ENCODE data around the gene LRCH1.
A peak's percentile ranks its signal among the peaks of the same experiment; 100 is the strongest.

Gene LRCH1

DNA sequence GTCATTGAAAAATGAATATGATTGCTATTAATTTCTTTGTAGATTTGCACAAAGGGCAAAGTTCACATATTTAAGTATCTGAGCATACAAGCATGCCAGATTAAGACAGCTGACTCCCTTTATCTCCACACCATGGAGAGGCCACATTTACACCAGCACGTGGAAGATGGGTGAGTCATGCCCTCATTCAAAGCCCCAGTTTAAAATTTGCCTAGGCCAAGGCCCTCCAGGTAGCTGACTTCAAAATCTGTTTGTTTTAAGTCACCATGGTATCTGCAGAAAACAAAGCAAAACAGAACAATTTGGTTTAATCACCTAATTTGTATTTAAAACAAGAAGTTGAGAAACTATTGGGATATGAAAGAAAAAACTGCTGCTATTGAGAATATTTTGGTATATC lies 134.8 kb downstream of the LRCH1 start:
- Histone ChIP-seq H2BK120ac (ENCODE audit: low read depth, low read length) (no peak overlapping the region), H2AK5ac (ENCODE audit: low read length, severe bottlenecking) (no peak overlapping the region), H3K36me3 (ENCODE audit: control insufficient read depth in 1 of 2, insufficient read depth in 2 of 2, low read depth in 1 of 2, low read length in 2 of 2) (peaks cover 4 to 20% of the 10 kb centered on the region in 2 experiments), H3K27me3 (ENCODE audit: control insufficient read depth in 1 of 2, insufficient read depth in 1 of 2, low read length in 2 of 2) (no peaks in the 10 kb centered on the region), H3K4me3 (ENCODE audit: insufficient read depth in 1 of 2, low read depth in 1 of 2, low read length in 2 of 2) (no peak overlapping the region), H4K91ac (ENCODE audit: low read length) (no peak overlapping the region), H4K8ac (ENCODE audit: low read length) (no peak overlapping the region), H2BK15ac (ENCODE audit: low read depth, poor library complexity, severe bottlenecking) (no peak overlapping the region), H2BK5ac (ENCODE audit: low read depth, low read length, poor library complexity, severe bottlenecking) (no peak overlapping the region), H3K9me3 (ENCODE audit: control insufficient read depth, low read length) (no peaks in the 10 kb centered on the region), H2BK12ac (ENCODE audit: low read length in 2 of 2) (no peak overlapping the region), H3K14ac (ENCODE audit: low read length in 2 of 2) (no peak overlapping the region), H2AFZ (ENCODE audit: low read depth, low read length) (no peak overlapping the region), H3K27ac (ENCODE audit: low read length, poor library complexity, severe bottlenecking) (no peak overlapping the region), H3K18ac (ENCODE audit: low read depth in 1 of 2, low read length in 2 of 2) (peak overlapping the region in 1 of 2 experiments; percentile 28), H3K4me1 (ENCODE audit: control insufficient read depth, insufficient read depth, low read depth, low read length) (peaks cover 3% of the 10 kb centered on the region), H3K4me2 (ENCODE audit: low read length, poor library complexity, severe bottlenecking) (no peak overlapping the region), H3K79me1 (replicated peaks; ENCODE audit: low read length, poor library complexity, severe bottlenecking) (peaks cover 19% of the 10 kb centered on the region), H3K9ac (ENCODE audit: low read length) (no peak overlapping the region), H3K23ac (ENCODE audit: low read length in 2 of 2) (no peak overlapping the region), H3K4ac (ENCODE audit: low read depth in 1 of 2, low read length in 2 of 2) (no peak overlapping the region)
- DNase-seq, result peak; percentile 48
- 0% methylated on average over 1 of the region's 1 CpG for WGBS

DNA sequence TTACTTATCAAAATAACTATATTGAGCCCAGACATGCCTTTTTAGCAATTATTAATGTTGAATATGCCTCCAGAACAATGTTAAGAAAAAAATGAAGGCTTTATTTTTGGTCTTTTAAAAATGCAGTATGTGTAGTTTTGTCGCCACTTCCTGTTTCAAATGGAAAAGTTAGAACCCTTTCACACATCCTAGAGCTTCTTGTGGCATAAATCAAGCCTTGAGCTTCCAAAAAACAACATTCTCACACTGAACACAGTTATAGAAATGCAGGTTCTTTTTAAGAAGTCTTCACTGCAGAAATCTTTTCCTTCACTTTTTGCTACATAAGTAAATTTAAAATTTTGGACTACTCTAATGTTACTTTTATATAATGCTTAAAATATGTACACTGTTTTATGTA lies 135.3 kb downstream of the LRCH1 start:
- 43% methylated on average over 1 of the region's 1 CpG for WGBS
- H3K4me2 ChIP-seq (ENCODE audit: low read length, poor library complexity, severe bottlenecking), result no peak overlapping the region
- H3K23ac ChIP-seq (ENCODE audit: low read length in 2 of 2), result no peak overlapping the region
- no peak overlapping the region for H3K14ac ChIP-seq (ENCODE audit: low read length in 2 of 2)
- no peak for DNase-seq
- H2AK5ac ChIP-seq (ENCODE audit: low read length, severe bottlenecking), result no peak overlapping the region
- no peak overlapping the region for H2BK15ac ChIP-seq (ENCODE audit: low read depth, poor library complexity, severe bottlenecking)
- H3K9ac ChIP-seq (ENCODE audit: low read length), result no peak overlapping the region
- H3K27me3 ChIP-seq (ENCODE audit: control insufficient read depth in 1 of 2, insufficient read depth in 1 of 2, low read length in 2 of 2), result no peaks in the 10 kb centered on the region
- H2BK12ac ChIP-seq (ENCODE audit: low read length in 2 of 2), result no peak overlapping the region
- peaks cover 3% of the 10 kb centered on the region for H3K4me1 ChIP-seq (ENCODE audit: control insufficient read depth, insufficient read depth, low read depth, low read length)
- no peak overlapping the region for H3K18ac ChIP-seq (ENCODE audit: low read depth in 1 of 2, low read length in 2 of 2)
- H3K79me1 ChIP-seq (replicated peaks; ENCODE audit: low read length, poor library complexity, severe bottlenecking), result peaks cover 21% of the 10 kb centered on the region
- H4K91ac ChIP-seq (ENCODE audit: low read length), result no peak overlapping the region
- H3K9me3 ChIP-seq (ENCODE audit: control insufficient read depth, low read length), result no peaks in the 10 kb centered on the region
- H2AFZ ChIP-seq (ENCODE audit: low read depth, low read length), result no peak overlapping the region
- peaks cover 5 to 23% of the 10 kb centered on the region in 2 experiments for H3K36me3 ChIP-seq (ENCODE audit: control insufficient read depth in 1 of 2, insufficient read depth in 2 of 2, low read depth in 1 of 2, low read length in 2 of 2)
- no peak overlapping the region for H3K4ac ChIP-seq (ENCODE audit: low read depth in 1 of 2, low read length in 2 of 2)
- no peak overlapping the region for H3K27ac ChIP-seq (ENCODE audit: low read length, poor library complexity, severe bottlenecking)
- no peak overlapping the region for H4K8ac ChIP-seq (ENCODE audit: low read length)
- H2BK120ac ChIP-seq (ENCODE audit: low read depth, low read length), result no peak overlapping the region
- H3K4me3 ChIP-seq (ENCODE audit: insufficient read depth in 1 of 2, low read depth in 1 of 2, low read length in 2 of 2), result no peak overlapping the region
- H2BK5ac ChIP-seq (ENCODE audit: low read depth, low read length, poor library complexity, severe bottlenecking), result no peak overlapping the region

DNA sequence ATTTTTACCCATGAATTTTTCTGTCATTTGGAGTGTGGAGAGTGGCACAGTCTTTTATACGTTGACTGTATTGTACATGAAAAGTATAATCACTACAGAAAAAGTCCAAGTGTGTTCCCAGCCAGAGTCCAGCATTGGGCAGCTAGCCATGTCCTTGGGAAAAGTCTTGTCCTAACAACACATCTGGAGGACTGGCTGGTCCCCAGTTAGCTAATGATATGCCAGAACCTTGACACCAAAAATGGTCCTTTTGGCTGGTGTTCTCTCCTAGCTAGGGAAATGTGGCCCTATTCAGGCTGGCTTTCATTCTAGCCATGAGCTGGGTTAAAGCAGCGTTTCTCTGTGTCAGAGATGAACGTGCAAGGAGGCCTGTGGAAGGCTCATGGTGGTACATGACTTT lies 145.0 kb downstream of the LRCH1 start:
- no peaks in the 10 kb centered on the region for H3K27me3 ChIP-seq (ENCODE audit: control insufficient read depth in 1 of 2, insufficient read depth in 1 of 2, low read length in 2 of 2)
- H2BK12ac ChIP-seq (ENCODE audit: low read length in 2 of 2), result no peak overlapping the region
- no peak overlapping the region for H2BK15ac ChIP-seq (ENCODE audit: low read depth, poor library complexity, severe bottlenecking)
- H3K4ac ChIP-seq (ENCODE audit: low read depth in 1 of 2, low read length in 2 of 2), result no peak overlapping the region
- no peak overlapping the region for H2BK120ac ChIP-seq (ENCODE audit: low read depth, low read length)
- H3K18ac ChIP-seq (ENCODE audit: low read depth in 1 of 2, low read length in 2 of 2), result no peak overlapping the region
- no peak overlapping the region for H3K4me3 ChIP-seq (ENCODE audit: insufficient read depth in 1 of 2, low read depth in 1 of 2, low read length in 2 of 2)
- no peak overlapping the region for H2BK5ac ChIP-seq (ENCODE audit: low read depth, low read length, poor library complexity, severe bottlenecking)
- no peak overlapping the region for H4K91ac ChIP-seq (ENCODE audit: low read length)
- H2AFZ ChIP-seq (ENCODE audit: low read depth, low read length), result no peak overlapping the region
- H3K9ac ChIP-seq (ENCODE audit: low read length), result no peak overlapping the region
- no peak overlapping the region for H3K27ac ChIP-seq (ENCODE audit: low read length, poor library complexity, severe bottlenecking)
- peaks cover 25 to 95% of the 10 kb centered on the region in 2 experiments for H3K36me3 ChIP-seq (ENCODE audit: control insufficient read depth in 1 of 2, insufficient read depth in 2 of 2, low read depth in 1 of 2, low read length in 2 of 2)
- no peaks in the 10 kb centered on the region for H3K4me1 ChIP-seq (ENCODE audit: control insufficient read depth, insufficient read depth, low read depth, low read length)
- H3K79me1 ChIP-seq (replicated peaks; ENCODE audit: low read length, poor library complexity, severe bottlenecking), result peaks cover 17% of the 10 kb centered on the region
- no peak overlapping the region for H3K4me2 ChIP-seq (ENCODE audit: low read length, poor library complexity, severe bottlenecking)
- H4K8ac ChIP-seq (ENCODE audit: low read length), result no peak overlapping the region
- H3K23ac ChIP-seq (ENCODE audit: low read length in 2 of 2), result no peak overlapping the region
- no peak overlapping the region for H2AK5ac ChIP-seq (ENCODE audit: low read length, severe bottlenecking)
- H3K14ac ChIP-seq (ENCODE audit: low read length in 2 of 2), result no peak overlapping the region
- H3K9me3 ChIP-seq (ENCODE audit: control insufficient read depth, low read length), result no peaks in the 10 kb centered on the region
- 95% methylated on average over 3 of the region's 3 CpGs for WGBS
- DNase-seq, result no peak

DNA sequence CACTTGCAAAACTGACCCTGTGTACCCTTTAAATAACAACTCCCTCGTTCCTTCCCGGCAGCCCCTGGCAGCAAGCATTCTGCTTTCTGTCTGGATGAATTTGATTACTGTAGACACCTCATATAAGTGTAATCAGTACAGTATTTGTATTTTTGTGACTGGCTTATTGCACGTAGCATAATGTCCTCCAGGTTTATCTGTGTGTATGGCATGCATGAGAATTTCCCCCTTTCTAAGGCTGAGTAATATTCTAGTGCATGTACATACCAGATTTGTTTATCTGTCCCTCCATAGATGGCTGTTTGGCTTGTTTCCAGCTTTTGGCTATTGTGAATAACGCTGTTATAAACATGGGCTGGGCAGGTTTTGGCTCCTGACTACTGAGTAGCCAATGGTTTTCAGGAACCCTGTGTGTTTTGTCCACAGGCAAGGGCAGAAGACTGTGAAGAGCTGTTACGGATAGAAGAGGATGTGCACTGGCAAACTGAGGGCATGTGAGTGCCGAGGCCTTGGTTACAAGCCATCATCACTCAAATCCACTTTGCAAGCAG lies 146.0 kb downstream of the LRCH1 start:
- Histone ChIP-seq H3K4me2 (ENCODE audit: low read length, poor library complexity, severe bottlenecking) (no peak overlapping the region), H3K9me3 (ENCODE audit: control insufficient read depth, low read length) (no peaks in the 10 kb centered on the region), H3K27me3 (ENCODE audit: control insufficient read depth in 1 of 2, insufficient read depth in 1 of 2, low read length in 2 of 2) (no peaks in the 10 kb centered on the region), H2BK5ac (ENCODE audit: low read depth, low read length, poor library complexity, severe bottlenecking) (no peak overlapping the region), H3K79me1 (replicated peaks; ENCODE audit: low read length, poor library complexity, severe bottlenecking) (peaks cover 15% of the 10 kb centered on the region), H2BK120ac (ENCODE audit: low read depth, low read length) (no peak overlapping the region), H2AFZ (ENCODE audit: low read depth, low read length) (no peak overlapping the region), H4K8ac (ENCODE audit: low read length) (no peak overlapping the region), H3K4me1 (ENCODE audit: control insufficient read depth, insufficient read depth, low read depth, low read length) (no peaks in the 10 kb centered on the region), H2BK15ac (ENCODE audit: low read depth, poor library complexity, severe bottlenecking) (no peak overlapping the region), H3K36me3 (ENCODE audit: control insufficient read depth in 1 of 2, insufficient read depth in 2 of 2, low read depth in 1 of 2, low read length in 2 of 2) (peaks cover 23 to 90% of the 10 kb centered on the region in 2 experiments), H4K91ac (ENCODE audit: low read length) (no peak overlapping the region), H3K9ac (ENCODE audit: low read length) (no peak overlapping the region), H3K23ac (ENCODE audit: low read length in 2 of 2) (no peak overlapping the region), H3K4ac (ENCODE audit: low read depth in 1 of 2, low read length in 2 of 2) (no peak overlapping the region), H3K27ac (ENCODE audit: low read length, poor library complexity, severe bottlenecking) (no peak overlapping the region), H2BK12ac (ENCODE audit: low read length in 2 of 2) (no peak overlapping the region), H3K14ac (ENCODE audit: low read length in 2 of 2) (no peak overlapping the region), H3K18ac (ENCODE audit: low read depth in 1 of 2, low read length in 2 of 2) (no peak overlapping the region), H3K4me3 (ENCODE audit: insufficient read depth in 1 of 2, low read depth in 1 of 2, low read length in 2 of 2) (no peak overlapping the region), H2AK5ac (ENCODE audit: low read length, severe bottlenecking) (no peak overlapping the region)
- DNase-seq, result peak; percentile 72
- 72% methylated on average over 5 of the region's 6 CpGs for WGBS
